ENCODE measurements around the gene ACER1.

DNA sequence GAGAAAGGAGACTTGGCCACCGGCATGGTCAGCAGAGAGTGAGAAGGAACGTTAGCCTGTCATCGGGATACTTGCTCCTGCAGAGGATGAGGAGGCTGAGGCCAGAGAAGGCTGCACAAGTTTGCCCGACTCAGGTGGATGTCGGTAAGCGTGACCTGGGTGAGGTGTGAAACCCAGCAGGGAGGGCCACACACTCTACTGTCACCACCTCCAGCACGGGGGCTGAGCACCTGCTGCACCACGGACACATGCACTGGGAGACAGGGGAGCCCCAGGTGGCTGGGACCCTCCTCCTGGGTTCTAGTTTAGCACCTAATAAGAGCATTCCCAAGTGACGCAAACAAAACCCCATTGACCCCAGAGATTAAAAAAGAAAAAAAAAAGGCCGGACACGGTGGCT is 70.9 kb downstream of the ACER1 start:
- TF ChIP-seq CTCF (conservative IDR thresholded peaks at IDR 0.05; ENCODE audit: low read length) = no peak
- TF ChIP-seq EZH2phosphoT487 (IDR thresholded peaks at IDR 0.05; ENCODE audit: borderline replicate concordance) = no peak
